HS-5 (cell line): ENCODE data around the gene IL1F10.

Experiments
- DNase-seq: peaks from one replicate; pipeline ENCODE4 v3.0.0-alpha.2; 2012; ENCODE audit warnings: low read depth

Gene IL1F10, protein sequence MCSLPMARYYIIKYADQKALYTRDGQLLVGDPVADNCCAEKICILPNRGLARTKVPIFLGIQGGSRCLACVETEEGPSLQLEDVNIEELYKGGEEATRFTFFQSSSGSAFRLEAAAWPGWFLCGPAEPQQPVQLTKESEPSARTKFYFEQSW

DNA sequence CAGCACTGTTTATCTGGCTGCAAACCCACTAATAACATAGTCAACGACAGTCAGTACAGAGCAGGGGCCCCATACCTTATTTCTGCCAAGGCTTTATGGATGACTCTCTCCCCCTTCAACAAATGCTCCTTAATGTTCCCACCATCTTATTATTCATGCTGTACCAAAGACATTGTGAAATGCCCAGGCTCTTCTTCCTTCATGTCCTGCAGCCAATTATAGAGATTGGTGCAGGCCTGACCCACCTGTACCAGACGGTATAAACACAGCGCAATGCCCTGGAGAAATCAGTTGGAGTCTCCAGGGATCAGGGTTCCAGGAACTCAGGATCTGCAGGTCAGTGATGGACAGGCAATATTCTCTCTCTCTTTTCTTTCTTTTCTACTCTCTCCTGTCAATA, at the start of gene IL1F10:
Gene IL1F10 (plus strand): TSS at position 290 of the 400 bp plus-strand sequence. CDS start 4,769 bp downstream, outside the sequence.
- DNase-seq, result no peak

DNA sequence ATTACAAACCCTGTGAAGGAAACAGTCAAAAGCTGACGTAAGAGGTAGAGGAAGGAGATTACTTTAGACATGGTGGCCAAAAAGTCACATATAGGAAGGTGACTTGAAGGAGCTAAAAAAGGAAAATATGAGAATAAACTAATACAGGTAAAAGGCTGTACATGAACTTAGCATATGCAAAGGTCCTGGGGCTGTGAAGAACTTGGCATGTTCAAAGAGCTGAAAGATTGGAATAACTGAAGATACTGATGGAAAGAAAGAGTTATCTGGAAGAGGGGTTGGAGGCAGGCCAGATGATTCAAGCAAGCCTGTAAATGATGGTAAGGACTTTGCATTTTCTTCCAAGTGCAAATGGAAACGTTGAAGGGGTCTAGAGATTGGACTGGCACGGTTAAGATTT, 49.3 kb upstream of the IL1F10 start:
- DNase-seq, result no peak

DNA sequence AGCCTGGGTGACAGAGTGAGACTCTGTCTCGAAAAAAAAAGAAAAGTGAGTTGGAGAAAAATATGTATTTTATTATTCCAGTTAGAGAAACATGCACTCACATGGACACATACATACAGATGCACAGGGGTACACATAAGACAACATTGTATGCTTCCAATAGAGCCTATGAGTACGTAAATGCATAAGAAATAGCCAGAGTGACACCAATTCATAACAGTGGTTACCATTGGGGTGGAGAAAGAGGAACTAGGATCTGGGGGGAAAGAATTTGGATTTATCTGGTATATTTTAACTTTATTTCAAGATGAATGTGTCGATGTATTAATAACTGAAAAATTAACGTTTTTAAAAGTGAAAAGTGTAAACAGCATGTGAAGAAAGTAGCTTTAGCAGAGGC, 46.5 kb upstream of the IL1F10 start:
- DNase-seq, result no peak

DNA sequence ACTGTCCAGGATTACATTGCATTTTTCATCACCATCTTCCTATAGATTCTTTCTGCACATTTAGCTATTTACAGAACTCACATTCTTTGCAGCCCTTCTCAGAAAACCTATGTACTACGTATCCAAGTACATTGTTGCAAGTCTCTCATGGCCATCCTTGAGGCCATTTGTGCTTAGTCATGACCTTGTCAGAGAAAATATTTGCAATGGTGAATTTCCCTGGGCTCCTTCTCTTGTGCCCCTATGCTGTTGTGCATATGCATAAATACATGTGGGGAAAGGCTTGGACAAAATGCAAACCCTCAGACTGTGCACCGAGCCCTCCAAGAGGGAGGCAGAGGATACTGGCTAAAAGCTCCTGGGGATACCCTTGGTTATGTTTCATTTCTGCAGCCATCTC, 43.0 kb upstream of the IL1F10 start:
- DNase-seq, result no peak

DNA sequence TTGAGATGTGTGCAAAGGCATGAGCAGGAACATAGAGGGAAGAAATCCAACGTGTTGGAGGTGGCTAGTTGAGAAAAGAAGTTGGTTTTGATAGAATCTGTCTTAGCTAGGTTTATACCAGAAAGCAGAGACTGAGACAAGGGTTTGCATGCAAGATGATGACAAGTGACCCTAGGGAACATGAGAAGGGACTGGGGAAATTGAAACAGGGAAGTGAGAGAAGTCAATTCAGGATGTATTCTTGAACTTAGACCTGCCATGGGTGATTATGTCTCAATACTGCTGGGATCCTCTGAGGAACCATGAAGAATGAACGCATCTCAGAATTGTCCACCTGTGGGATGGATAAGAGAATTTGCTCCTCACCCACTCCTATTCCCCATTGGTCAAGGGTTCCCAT, 42.0 kb upstream of the IL1F10 start:
- DNase-seq, result no peak

DNA sequence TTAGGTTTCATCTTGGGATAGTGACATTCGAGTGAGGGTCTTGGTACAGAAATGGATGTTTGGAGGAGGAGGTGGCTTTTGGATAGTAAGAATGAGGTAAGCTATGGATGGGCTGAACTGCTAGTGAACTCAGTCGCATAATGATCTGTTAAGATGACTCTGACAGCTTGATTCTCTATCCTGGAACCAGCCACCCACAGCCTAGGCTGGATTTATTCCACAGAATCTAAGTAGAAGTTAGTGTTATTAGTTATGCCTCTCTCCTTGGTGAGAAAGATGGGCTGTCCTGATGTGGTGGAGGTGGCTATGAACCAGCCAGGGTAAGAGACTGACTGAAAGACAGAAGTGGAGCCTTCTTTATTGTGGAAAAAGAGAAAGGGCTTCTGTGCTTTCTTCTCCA, 40.1 kb upstream of the IL1F10 start:
- no peak for DNase-seq

DNA sequence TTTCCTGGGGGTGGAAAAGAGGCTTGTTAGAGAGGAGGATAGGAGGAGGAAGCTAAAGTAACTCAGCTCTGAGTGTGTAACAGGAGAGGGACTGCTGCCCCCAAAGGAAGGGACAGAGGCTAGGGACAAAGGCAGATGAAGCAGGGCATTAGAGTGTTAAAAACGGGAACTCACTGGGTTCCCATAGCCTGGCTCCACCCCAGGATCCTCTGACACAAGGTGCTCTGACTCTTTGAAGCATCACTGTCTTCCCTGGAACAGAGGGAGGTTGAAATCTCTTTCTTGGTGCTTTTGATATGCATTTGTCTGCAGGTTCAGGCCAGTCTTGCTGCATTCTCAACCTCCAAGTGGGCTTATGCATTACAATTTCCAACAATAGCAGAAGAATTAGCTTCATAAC, 39.7 kb upstream of the IL1F10 start:
- no peak for DNase-seq

DNA sequence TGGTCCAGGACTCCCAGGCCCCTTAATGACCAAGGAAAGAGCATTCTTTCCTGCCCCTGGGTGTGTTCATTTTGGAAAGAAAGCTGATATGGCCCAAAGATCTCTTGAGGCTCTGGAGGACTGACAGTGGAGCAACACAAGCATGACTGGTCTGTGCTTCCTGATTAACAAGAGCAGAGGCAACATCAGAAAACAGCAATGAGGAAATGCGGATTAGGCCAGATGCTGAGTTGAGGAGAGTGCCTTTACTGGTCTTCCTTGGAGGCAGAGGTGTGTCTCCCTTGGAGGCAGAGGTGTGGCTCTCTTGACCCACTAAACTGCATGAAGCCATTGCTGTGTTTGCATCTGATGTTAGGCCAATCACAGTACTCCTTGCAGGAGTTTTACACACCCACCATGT, 35.0 kb upstream of the IL1F10 start:
- DNase-seq, result no peak

DNA sequence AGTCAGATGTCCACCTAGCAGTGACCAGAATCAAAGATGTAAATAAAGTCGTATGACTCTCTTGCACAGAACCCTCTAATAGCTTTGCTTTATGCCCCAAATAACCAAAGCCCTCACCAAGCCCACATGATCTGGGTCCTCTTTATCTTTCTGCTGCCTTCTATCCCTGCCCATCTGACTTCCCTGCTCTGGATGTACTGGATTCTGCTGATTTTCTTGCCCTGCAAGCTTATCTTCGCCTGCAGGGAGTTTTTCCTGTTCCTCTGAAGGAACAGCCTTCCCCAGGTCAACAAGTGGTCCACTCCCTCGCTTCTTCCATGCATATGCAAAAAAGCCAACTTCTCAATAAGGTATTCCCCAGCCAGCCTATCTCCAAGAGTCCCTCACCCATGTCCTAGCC, 33.8 kb upstream of the IL1F10 start:
- no peak for DNase-seq

DNA sequence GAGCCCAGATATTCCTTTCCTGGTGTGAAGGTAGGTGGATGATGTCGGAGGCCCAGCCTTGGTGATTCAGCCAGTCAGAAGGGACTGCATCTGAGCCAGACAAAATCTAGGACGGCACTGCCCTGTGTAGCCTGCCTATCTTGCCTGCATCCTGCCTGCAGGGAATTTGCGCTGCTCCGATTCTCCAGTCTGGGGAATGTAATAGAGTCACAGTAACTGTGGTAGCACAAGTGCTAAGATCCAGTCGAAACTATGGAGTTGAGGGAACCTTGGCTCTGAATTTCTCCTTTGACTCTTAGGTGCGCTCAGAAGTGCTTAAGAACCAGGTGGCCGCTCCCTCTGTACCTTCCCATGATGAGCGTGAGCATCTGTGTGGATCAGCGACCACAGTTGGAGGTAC, 31.0 kb upstream of the IL1F10 start:
- no peak for DNase-seq

DNA sequence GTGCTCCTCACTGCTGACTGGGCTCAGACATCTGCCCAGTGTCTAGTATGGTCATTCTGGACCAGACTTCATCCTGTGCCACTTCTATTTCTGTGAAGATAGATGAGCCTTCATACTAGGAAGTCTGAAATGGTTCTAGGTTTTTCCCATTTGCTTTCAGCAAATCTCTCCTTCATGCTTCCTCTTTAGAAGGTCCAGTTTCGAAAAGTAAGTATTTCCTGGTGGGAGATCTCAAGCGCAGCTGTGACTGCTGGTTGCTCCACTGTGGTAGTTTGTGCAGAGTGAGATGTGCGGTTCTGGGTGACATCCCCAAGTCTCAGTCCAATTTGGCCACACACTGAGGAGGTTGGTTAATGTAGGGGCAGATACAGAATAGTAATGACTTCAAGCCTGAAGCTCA, 29.5 kb upstream of the IL1F10 start:
- no peak for DNase-seq

DNA sequence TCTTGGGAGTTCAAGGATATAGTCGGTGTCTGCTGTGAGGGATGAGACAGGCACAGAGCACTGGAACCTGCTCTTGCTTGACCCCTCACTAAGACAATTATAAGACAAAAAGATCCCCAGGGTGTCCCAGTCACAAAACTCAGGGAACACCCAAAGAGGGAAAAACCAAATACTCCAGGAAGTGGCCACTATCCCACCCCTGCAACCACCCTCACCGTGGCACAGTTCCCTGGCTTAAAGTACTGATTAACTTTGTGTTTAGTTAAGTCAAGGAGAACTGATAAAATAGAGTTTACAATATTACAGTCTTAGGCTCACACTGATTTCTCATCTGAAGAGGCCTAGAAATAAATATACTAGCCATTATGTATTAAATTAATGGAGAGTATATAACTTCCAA, 28.6 kb upstream of the IL1F10 start:
- DNase-seq, result no peak

DNA sequence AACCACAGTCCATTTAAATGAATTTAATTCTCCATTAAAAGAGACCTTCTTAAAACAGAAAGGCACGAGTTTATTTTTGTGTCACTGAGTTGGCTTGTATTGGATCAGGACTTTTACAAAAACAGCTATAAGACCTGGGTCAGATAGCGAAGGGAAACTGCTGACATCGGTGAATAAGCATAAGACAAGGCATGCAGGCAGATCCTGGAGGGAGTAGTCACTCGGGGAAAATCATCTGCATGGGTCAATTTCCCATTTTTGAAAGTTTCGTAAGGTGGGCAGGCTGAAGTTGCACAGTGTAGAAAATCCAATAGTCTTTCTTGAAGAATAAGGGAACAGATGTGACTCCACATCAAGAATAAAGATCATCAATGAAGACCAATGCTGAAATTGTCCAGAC, 28.1 kb upstream of the IL1F10 start:
- DNase-seq, result no peak

DNA sequence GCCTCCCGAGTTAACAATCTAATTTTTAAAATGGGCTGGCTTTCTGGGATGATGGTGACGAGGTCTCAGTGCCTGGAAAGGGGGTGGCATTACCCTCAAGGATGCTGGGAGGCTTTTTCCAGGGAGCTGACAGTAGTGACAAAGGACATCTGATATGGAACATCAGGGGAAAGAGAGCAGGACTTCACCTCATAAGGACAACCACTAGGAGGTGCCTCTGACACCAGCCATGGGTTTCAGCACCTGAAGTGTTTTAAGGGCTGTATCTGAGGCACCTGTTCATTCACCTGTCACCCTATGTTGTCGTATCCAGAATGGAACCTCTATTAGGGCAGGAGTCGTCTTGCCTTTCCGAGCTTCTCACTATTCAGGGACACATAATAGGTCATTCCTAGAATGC, 25.9 kb upstream of the IL1F10 start:
- no peak for DNase-seq

DNA sequence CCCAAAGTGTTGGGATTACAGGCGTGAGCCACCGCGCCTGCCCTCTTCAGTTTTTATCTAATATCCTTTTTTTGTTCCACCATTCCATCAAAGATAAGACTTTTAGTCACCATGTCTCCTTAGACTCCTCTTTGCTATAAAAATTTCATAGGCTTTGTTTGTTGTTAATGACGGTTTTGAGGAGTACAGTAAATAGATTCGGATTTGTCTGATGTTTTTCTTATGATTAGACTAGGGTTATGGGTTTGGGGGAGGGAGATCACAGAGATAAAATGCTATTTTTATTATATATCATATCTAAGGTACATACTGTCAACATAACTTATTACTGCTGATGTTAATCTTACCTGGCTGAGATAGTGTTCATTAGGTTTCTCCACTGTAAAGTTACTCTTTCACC, 21.3 kb upstream of the IL1F10 start:
- no peak for DNase-seq

DNA sequence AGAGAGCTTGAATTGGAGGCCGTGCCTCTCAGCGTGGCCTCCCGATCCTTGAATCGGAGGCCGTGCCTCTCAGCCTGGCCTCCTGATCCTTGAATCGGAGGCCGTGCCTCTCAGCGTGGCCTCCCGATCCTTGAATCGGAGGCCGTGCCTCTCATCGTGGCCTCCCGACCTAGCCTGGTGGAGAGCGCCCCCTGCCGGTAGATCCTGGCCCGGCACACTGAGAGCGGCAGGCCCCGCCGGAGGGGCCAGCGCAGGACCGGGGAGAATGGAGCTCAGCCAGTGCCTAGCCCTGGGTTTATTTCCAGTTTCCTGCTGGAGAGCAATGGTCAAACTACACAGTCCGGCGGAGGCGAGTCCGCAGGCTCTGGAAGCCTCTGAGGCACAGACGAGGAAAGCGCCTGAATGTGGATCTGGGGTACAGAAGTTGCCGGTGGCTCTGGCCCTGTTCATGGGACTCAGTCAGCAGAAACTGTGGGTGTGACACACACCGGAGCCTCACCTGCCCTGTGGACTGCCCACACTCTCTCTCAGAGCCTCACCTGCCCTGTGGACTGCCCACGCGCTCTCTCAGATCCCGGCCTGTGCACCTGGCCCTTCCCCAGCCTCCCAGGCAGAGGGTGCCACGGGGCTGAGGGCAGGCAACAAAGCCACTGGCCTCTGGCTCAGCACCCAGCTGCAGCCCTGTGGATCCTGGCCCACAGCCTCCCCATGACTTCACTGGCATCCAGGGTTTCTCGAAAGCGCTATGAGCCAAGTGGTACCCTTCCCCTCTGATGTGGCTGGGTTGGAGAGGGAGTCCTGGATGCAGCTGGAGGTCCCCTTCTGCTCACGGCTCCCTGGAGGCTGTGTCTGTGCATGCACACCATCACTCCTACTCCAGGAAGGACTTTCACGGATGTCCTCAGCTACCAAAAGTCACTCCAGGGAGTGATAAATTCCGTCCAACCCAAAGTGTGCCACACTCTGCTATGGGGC, 16.6 kb upstream of the IL1F10 start:
- DNase-seq, result no peak

DNA sequence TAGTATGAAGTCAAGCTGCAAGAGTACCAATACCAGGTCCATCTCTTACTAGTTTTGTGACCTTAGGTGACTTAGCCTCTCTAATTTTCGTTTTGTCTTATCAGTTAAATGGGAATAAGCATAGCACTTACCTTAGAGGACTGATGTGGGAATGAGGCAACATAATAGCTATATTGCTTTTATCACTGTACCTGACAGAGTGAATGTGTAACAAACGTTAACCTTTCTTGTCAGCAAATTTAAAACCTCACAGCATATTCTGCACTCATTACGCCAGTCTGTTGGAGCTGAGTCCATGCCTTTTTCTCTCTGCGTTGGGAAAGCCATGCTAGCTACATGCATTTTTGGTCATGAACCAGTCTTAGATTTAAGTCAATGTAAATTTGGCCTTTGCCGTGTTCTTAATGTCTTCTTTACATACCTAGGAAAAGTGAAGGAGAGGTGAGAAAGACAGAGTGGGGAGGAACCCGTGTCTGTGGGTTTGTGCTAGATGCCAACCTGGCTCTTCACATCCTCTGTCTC, 15.3 kb upstream of the IL1F10 start, which contains the start of gene IL36B:
Gene IL36B (minus strand): TSS at position 472 of the 522 bp plus-strand sequence.
- no peak for DNase-seq

DNA sequence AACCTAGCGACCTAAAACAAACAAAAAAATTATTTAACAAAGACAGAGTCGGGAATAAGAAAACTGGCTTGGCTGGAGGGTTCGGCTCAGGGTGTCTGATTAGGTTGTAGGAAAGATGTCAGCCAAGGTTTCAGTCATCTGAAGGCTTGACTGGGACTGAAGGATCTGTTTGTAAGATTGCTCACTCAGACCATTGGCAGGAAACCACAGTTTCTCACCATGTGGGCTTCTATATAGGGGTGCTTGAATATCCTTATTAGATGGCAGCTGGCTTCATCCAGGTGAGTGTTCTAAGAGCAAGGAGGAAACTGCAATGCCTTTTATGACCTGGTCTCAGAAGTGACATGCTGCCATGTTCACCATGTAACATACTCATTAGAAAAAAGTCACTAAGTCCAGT, 14.1 kb upstream of the IL1F10 start:
- no peak for DNase-seq

DNA sequence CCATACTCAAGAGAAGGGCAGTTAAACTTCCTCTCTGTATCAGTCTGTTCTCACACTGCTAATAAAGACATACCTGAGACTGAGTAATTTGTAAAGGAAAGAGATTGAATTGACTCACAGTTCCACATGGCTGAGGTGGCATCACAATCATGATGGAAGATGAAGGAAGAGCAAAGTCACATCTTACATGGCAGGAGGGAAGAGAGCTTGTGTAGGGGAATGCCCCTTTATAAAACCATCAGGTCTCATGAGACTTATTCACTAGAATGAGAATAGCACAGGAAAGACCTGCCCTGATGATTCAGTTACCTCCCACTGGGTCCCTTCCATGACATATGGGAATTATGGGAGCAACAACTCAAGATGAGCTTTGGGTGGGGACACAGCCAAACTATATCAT, 13.7 kb upstream of the IL1F10 start:
- DNase-seq, result no peak

DNA sequence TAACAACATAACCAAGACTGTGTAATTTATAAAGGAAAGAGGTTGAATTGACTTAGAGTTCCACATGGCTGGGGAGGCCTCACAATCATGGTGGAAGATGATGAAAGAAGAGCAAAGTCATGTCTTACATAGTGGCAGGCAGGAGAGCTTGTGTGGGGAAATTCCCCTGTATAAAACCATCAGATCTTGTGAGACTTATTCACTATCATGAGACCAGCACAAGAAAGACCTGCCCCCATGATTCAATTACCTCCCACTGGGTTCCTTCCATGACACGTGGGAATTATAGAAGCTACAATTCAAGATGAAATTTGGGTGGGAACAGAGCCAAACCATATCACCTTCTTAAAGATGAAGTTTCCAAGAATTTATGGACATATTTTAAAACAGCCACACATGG, 11.2 kb upstream of the IL1F10 start:
- no peak for DNase-seq

DNA sequence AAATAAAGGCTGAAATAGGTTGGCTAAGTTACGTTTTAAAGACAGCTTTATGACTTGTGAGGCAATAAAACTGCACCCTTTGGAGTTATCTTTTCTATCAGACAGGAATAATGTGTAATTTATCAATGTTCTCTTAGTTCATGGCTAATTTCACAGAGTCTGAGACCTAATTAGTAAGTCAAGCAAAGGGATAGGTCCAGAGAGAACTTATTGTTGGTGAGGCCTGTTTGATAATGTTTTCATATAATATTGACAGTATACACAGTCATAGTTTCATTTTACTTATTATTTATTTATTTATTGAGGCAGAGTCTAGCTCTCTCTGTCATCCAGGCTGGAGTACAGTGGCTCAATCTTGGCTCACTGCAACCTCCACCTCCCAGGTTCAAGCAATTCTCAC, 10.7 kb upstream of the IL1F10 start:
- no peak for DNase-seq

DNA sequence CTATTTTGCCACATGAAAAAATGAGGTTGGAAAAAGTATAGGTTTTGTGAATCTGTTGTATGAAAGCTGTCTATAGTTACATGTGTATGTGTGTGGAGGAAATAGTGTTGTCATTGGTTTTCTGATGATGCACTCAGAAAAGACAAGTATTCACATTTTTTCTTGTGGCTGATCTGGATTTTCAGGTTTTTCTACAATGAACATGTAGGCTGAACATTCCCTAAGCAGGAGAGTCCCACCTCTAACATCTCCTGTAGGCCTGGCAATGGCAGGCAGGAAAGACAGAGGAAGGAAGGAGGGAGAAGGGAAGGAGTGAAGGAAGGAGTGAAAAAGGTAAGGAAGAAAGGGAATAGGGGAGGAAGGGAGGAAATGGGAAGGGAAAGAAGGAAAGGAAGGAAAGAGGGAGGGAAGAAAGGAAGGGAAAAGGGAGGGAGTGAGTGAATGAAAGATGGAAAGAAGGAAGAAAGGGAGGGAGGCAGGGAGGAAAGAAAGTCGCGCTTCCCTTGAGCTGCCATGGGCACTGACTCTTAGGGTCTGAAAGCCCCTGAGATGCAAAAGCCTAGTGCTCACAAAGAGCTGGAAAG, 9.3 kb upstream of the IL1F10 start:
- no peak for DNase-seq
